Sciatic nerve (tissue), 2 donors: Measurements from ENCODE around the gene ACSBG1. TPM values are rescaled to one million over a fixed set of nuclear protein-coding genes. Genes with fewer than 3 reads are reported as not detected.
A peak's percentile ranks its signal among the peaks of the same experiment; 100 is the strongest.

Source experiments
- ATAC-seq: fragments of 200-7000 bp; cut with Tn5 transposase; one replicate; pipeline ENCODE4 v1.9.1; 2020; ENCODE audit warnings: mild to moderate bottlenecking, moderate library complexity
- DNase-seq: peaks from one replicate; pipeline ENCODE4 v3.0.0-alpha.2; 2020; ENCODE audit warnings: low spot score
- intact Hi-C: fragments of 100-400 bp; cut with DNase I; formaldehyde crosslinking; loops from one replicate; pipeline ENCODE4 v1.14.2; 2022
- total RNA-seq: library from RNA; stranded (reverse); fragmentation: NEBNext Ultra II Directional; extraction: Animal tissue kit (Norgen Biotek cat#: 25700); gene quantifications from one replicate; pipeline ENCODE4 v1.2.1, GENCODE V29; 2021
- donor health status: DM: no; HTN: no; CAD: no.
- donor health status: DM: no; HTN: no; CAD: no.

ACSBG1 gene
- 0.18 TPM for total RNA-seq

- DNase-seq (peak; percentile 37), ATAC-seq (peak; percentile 48)
- intact Hi-C loops, result loop anchor here (10.0 kb wide), 1 partner anchor 120 kb away; no protein-coding TSS in a partner anchor
Measured at GRCh38 chr15:78234515-78235040, at the start of gene ACSBG1. Gene ACSBG1 (minus strand): TSS chr15:78234565. CDS start chr15:78234501, 64 bp downstream.

GRCh38 chr15:78282324-78282723 is 48.0 kb upstream of the ACSBG1 start:
- intact Hi-C loops, result no loop called here
- DNase-seq, result no peak
- no peak for ATAC-seq

- ATAC-seq, result no peak
- DNase-seq, result no peak
- intact Hi-C loops, result no loop called here
Measured at GRCh38 chr15:78280319-78281072, 46.1 kb upstream of the ACSBG1 start.

GRCh38 chr15:78276064-78276943 is 41.9 kb upstream of the ACSBG1 start:
- ATAC-seq (no peak), DNase-seq (no peak)
- intact Hi-C loops, result no loop called here

DNA sequence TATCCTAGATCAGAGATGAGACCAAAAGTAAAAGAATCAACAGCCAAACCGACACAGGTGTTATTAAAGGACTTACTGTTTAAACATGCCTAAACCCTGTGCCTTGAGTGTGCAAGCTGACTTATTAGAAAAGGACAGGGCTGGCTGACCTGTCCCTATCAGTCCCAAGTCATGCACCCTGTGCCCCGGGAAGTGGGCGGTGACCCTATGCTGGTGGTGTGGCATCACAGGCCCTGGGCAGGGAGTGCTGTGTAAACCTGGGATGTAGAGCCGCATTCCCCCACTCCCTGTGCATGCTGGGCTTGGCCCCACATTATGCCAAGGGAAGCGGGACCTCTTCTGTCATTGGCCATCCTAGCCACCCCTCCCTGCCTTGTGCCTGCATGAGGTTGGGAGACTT is 40.6 kb upstream of the ACSBG1 start:
- intact Hi-C loops, result no loop called here
- DNase-seq (no peak), ATAC-seq (no peak)

- no peak for DNase-seq
- ATAC-seq, result peak; percentile 42
- intact Hi-C loops, result no loop called here
Measured at GRCh38 chr15:78272776-78273175, 38.4 kb upstream of the ACSBG1 start.

GRCh38 chr15:78272316-78272715 is 38.0 kb upstream of the ACSBG1 start:
- DNase-seq (no peak), ATAC-seq (no peak)
- intact Hi-C loops, result no loop called here

- ATAC-seq (no peak), DNase-seq (no peak)
- intact Hi-C loops, result no loop called here
Measured at GRCh38 chr15:78266806-78267205, 32.4 kb upstream of the ACSBG1 start.

DNA sequence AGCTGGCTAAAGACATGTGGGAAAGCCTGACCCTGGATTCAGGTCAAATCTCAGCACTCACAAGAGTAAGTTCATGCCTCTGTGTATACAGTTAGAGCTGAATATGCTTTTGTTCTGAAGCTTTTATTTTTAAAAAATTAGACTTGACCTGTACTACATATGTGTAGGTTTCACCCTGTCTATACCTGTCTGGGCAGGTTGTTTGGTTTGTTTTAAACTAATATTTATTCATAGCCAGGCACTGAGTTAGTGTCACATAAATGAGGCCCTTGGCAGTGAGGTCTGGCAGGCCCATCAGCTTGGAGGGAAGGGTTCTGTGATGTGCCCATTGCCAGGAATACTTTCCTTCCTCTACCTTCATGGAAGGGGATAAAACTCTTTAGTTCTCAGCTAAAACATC is 31.9 kb upstream of the ACSBG1 start:
- DNase-seq, result no peak
- ATAC-seq, result no peak
- intact Hi-C loops, result no loop called here

DNA sequence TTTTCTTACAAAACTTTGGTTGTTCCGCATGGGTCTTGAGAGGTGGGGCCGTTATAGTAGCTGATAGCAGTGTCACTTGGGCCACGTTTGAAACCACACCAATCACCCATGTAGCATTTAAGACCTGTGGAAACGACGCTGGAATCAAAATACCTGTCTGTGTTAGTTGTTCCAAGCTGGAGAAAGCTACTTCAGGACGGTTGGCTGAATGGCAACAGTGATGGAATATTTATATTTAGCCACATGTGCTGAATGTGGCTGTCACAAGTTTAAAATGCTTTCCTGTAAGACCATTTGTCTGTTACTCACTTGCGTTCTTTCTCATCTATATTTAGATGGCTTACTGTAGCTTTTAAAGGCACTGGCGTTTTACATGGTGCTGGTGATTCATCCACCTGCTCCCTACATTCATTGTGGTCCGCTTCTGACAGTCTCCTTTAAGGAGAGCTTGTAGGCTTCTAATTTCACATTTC is 31.4 kb upstream of the ACSBG1 start:
- DNase-seq, result no peak
- intact Hi-C loops, result no loop called here
- no peak for ATAC-seq

DNA sequence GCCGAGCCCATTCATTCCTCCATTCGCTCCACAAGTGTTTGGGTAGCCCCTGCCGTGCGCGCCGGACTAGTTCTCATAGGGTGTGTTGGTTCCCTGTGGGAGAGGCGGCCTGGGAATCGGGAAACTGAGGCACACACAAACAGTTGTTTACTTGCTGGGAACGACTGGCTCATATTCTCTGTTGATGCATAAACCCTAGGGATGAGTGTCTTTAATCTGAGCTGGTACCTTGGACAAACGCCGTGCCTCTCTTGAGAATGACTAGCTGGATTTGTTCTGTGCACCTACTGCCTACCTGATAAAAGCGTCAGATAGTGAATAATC is 30.7 kb upstream of the ACSBG1 start:
- DNase-seq (no peak), ATAC-seq (no peak)
- intact Hi-C loops, result no loop called here

GRCh38 chr15:78264304-78265136 is 30.2 kb upstream of the ACSBG1 start, which contains the start of gene DNAJA4:
Gene DNAJA4 (plus strand): TSS chr15:78264562. CDS start chr15:78264764, 202 bp downstream.
- DNase-seq (peak; percentile 73), ATAC-seq (peak; percentile 70)
- intact Hi-C loops, result no loop called here

GRCh38 chr15:78263907-78264303 is 29.5 kb upstream of the ACSBG1 start:
- intact Hi-C loops, result no loop called here
- ATAC-seq (peak; percentile 14), DNase-seq (no peak)

DNA sequence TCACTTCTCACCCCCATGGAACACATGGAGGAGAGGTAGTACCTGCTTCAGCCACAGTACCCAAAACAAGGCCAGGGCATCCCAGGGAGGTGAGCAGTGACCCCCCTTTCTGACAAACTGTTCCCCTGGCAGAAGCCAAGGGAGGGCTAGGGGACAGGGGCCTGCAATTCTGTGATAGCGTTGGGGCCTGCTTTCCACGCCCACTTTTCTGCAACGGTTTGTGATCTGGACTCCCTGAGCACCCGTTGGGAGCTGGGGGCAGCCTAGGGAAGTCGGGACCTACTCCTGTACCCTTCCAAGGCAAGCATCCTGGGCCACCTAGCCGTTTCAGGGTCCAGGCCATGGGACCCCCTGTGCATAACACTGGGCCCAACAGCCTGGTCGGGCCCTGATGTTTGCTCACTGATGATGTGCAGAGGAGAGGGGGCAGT is 29.0 kb upstream of the ACSBG1 start:
- peak; percentile 25 for ATAC-seq
- intact Hi-C loops, result no loop called here
- no peak for DNase-seq

DNA sequence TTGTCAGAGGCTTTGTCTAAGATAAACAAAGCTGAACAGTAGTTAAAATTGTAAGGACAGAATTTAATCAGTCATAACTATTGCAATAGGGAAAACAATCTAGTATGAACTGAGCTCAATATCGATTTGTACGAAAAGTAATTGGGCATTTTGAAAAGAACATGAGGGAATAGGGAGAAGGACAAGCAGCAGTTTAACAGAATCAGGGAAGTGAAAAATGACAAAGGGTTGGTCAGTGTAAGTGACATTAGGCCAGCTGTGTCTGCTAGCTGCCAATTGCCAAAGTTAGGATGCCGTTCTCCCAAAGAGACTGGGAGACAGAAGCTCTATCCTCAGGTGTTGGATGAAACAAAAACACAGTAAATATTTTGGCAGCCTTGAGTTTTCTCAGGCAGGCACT is 26.7 kb upstream of the ACSBG1 start:
- no peak for DNase-seq
- intact Hi-C loops, result no loop called here
- no peak for ATAC-seq

GRCh38 chr15:78260489-78260888 is 26.1 kb upstream of the ACSBG1 start:
- DNase-seq (no peak), ATAC-seq (no peak)
- intact Hi-C loops, result no loop called here

GRCh38 chr15:78259232-78259631 is 24.9 kb upstream of the ACSBG1 start:
- DNase-seq (no peak), ATAC-seq (no peak)
- intact Hi-C loops, result no loop called here

- DNase-seq, result no peak
- ATAC-seq, result no peak
- intact Hi-C loops, result no loop called here
Measured at GRCh38 chr15:78257681-78258080, 23.3 kb upstream of the ACSBG1 start.

GRCh38 chr15:78256044-78256437 is 21.7 kb upstream of the ACSBG1 start:
- intact Hi-C loops, result no loop called here

More at GRCh38 chr15:78256044-78256437, 21.7 kb upstream of the ACSBG1 start:
- DNase-seq (no peak), ATAC-seq (no peak)
